Measurements from ENCODE around the gene MOK.

- TF ChIP-seq CTCF (IDR thresholded peaks at IDR 0.05; ENCODE audit: insufficient read depth, low read length, poor library complexity, severe bottlenecking) (no peak), EZH2phosphoT487 (conservative IDR thresholded peaks at IDR 0.05; ENCODE audit: low read length) (no peak)
Observed at GRCh38 chr14:102207831-102208365, 97.1 kb downstream of the MOK start.

Data from SU-DHL-6 (cell line).